H1 (cell line): ENCODE measurements around the gene PPM1N. TPM values are rescaled to one million over a fixed set of nuclear protein-coding genes. Genes with fewer than 3 reads are reported as not detected.

Experiments
- BRCA1 ChIP-seq: IDR thresholded peaks from 2 replicates; pipeline ENCODE4 v1.6.1; 2012; ENCODE audit warnings: low read depth, low read length, improper control_type of control experiment
- CEBPB ChIP-seq: IDR thresholded peaks from 2 replicates; pipeline ENCODE4 v1.6.1; 2012; ENCODE audit warnings: low read depth, low read length
- EGR1 ChIP-seq: IDR thresholded peaks from 2 replicates; pipeline ENCODE4 v1.6.1; 2011; ENCODE audit warnings: low read depth, low read length, borderline replicate concordance
- EP300 ChIP-seq, 2 experiments: IDR thresholded peaks; 1 replicate in 1 of 2; 2 replicates in 1 of 2; pipeline ENCODE4 v1.6.1; 2011 to 2012; ENCODE audit warnings: low read depth in 2 of 2, low read length in 2 of 2, mild to moderate bottlenecking in 2 of 2, borderline replicate concordance in 1 of 2, inconsistent platforms in 1 of 2, moderate library complexity in 1 of 2
- FOSL1 ChIP-seq: IDR thresholded peaks from 2 replicates; pipeline ENCODE4 v1.6.1; 2011; ENCODE audit warnings: mild to moderate bottlenecking, low read depth, low read length, moderate library complexity; ENCODE audit not compliant: insufficient read depth
- HDAC6 ChIP-seq: IDR thresholded peaks from one replicate; pipeline ENCODE4 v1.7.1; 2012; ENCODE audit warnings: low read depth, mild to moderate bottlenecking, inconsistent platforms, low read length, moderate library complexity
- JUN ChIP-seq: IDR thresholded peaks from 2 replicates; pipeline ENCODE4 v1.6.1; 2011; ENCODE audit warnings: low read depth, mild to moderate bottlenecking, improper control_type of control experiment, low read length
- JUND ChIP-seq: IDR thresholded peaks from 2 replicates; pipeline ENCODE4 v1.6.1; 2011; ENCODE audit warnings: mild to moderate bottlenecking, improper control_type of control experiment, low read length
- MAFK ChIP-seq: IDR thresholded peaks from 2 replicates; pipeline ENCODE4 v1.6.1; 2012; ENCODE audit warnings: low read depth, mild to moderate bottlenecking, improper control_type of control experiment, low read length
- NANOG ChIP-seq: IDR thresholded peaks from 2 replicates; pipeline ENCODE4 v1.6.1; 2011; ENCODE audit warnings: low read length, low read depth, mild to moderate bottlenecking, inconsistent platforms; ENCODE audit not compliant: insufficient read depth, poor library complexity, severe bottlenecking
- POLR2AphosphoS5 ChIP-seq: IDR thresholded peaks from 2 replicates; pipeline ENCODE4 v1.6.1; 2011; ENCODE audit warnings: low read depth, low read length
- SIN3A ChIP-seq, 2 experiments: IDR thresholded peaks in 1 of 2; conservative IDR thresholded peaks in 1 of 2; 2 replicates each; pipeline ENCODE4 v1.6.1; 2011 to 2012; ENCODE audit warnings: low read length in 2 of 2, improper control_type of control experiment in 1 of 2, low read depth in 1 of 2, mild to moderate bottlenecking in 1 of 2
- SIRT6 ChIP-seq: IDR thresholded peaks from one replicate; pipeline ENCODE4 v1.7.1; 2012; ENCODE audit warnings: low read length, inconsistent platforms
- SRF ChIP-seq: IDR thresholded peaks from 2 replicates; pipeline ENCODE4 v1.6.1; 2011; ENCODE audit warnings: mild to moderate bottlenecking, low read depth, low read length, moderate library complexity
- TAF7 ChIP-seq: optimal IDR thresholded peaks from 2 replicates; pipeline ENCODE3; 2011; ENCODE audit warnings: low read depth, mild to moderate bottlenecking, inconsistent platforms, low read length, moderate library complexity, borderline replicate concordance
- TBP ChIP-seq: IDR thresholded peaks from 2 replicates; pipeline ENCODE4 v1.6.1; 2011; ENCODE audit warnings: low read depth, low read length, improper control_type of control experiment
- YY1 ChIP-seq: IDR thresholded peaks from 2 replicates; pipeline ENCODE4 v1.6.1; 2011; ENCODE audit warnings: low read depth, mild to moderate bottlenecking, low read length
- polyA plus RNA-seq, 7 experiments: library from polyadenylated mRNA; depleted of rRNA in 3 of 7; stranded (reverse) in 5 of 7; unstranded in 2 of 7; fragments of >200 nt in 5 of 7; fragments of 200-250 nt in 2 of 7; gene quantifications; 1 replicate in 5 of 7; 2 replicates in 1 of 7; 4 replicates in 1 of 7; pipeline versions ENCODE4 v1.2.1 to v1.2.3, GENCODE V29; 2011 to 2013; ENCODE audit warnings: missing spikeins in 2 of 7, mixed read lengths in 2 of 7
- total RNA-seq: library from RNA; stranded (reverse); fragmentation: NEBNext Ultra II Directional; extraction: Animal tissue kit (Norgen Biotek cat#: 25700); gene quantifications from 2 replicates; pipeline ENCODE4 v1.2.1, GENCODE V29; 2021
- TF ChIP-seq, protein P1 (sequence below): IDR thresholded peaks from 2 replicates; pipeline ENCODE4 v1.6.1; 2012; ENCODE audit warnings: low read length, inconsistent platforms
- TF ChIP-seq, protein P2 (sequence below), 3 experiments: IDR thresholded peaks; 1 replicate in 2 of 3; 2 replicates in 1 of 3; pipeline versions ENCODE4 v1.5.1 to v1.6.1; 2011; ENCODE audit warnings: low read length in 3 of 3, mild to moderate bottlenecking in 3 of 3, inconsistent platforms in 2 of 3, low read depth in 1 of 3, moderate library complexity in 1 of 3; ENCODE audit not compliant: insufficient read depth in 1 of 3; ENCODE audit errors: control extremely low read depth in 1 of 3

The PPM1N gene
- total and polyA plus RNA-seq, 2 of the 8 experiments (the other 6 are each of a cell fraction or from before 2014, with no cell fraction given), result 12.2 to 14.4 TPM

- TF ChIP-seq, protein P1, sequence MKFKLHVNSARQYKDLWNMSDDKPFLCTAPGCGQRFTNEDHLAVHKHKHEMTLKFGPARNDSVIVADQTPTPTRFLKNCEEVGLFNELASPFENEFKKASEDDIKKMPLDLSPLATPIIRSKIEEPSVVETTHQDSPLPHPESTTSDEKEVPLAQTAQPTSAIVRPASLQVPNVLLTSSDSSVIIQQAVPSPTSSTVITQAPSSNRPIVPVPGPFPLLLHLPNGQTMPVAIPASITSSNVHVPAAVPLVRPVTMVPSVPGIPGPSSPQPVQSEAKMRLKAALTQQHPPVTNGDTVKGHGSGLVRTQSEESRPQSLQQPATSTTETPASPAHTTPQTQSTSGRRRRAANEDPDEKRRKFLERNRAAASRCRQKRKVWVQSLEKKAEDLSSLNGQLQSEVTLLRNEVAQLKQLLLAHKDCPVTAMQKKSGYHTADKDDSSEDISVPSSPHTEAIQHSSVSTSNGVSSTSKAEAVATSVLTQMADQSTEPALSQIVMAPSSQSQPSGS, result no peak
- TF ChIP-seq POLR2AphosphoS5 (peak; percentile 65), EP300 (IDR thresholded peaks at IDR 0.05; ENCODE audit: borderline replicate concordance in 1 of 2, low read depth in 2 of 2, low read length in 2 of 2) (peak in 1 of 2 experiments; percentile 73; a peak in 1 of 3 replicates), JUND (no peak), BRCA1 (no peak), FOSL1 (0 out of 2 replicates have a peak, but pooled peaks have one; percentile 22), JUN (no peak), MAFK (no peak), TAF7 (no peak), YY1 (no peak), HDAC6 (no peak), CEBPB (no peak), NANOG (no peak), SRF (0 out of 2 replicates have a peak, but pooled peaks have one; percentile 2), EGR1 (no peak; the same call in 1 of the 2 replicates), SIN3A (conservative IDR thresholded peaks at IDR 0.05 in 1 of 2, IDR thresholded peaks at IDR 0.05 in 1 of 2; ENCODE audit: low read depth in 1 of 2, low read length in 2 of 2) (peak; percentile 44 to 60; a peak in 1 of 4 replicates), SIRT6 (no peak), TBP (peak; percentile 53)
- TF ChIP-seq, protein P2, sequence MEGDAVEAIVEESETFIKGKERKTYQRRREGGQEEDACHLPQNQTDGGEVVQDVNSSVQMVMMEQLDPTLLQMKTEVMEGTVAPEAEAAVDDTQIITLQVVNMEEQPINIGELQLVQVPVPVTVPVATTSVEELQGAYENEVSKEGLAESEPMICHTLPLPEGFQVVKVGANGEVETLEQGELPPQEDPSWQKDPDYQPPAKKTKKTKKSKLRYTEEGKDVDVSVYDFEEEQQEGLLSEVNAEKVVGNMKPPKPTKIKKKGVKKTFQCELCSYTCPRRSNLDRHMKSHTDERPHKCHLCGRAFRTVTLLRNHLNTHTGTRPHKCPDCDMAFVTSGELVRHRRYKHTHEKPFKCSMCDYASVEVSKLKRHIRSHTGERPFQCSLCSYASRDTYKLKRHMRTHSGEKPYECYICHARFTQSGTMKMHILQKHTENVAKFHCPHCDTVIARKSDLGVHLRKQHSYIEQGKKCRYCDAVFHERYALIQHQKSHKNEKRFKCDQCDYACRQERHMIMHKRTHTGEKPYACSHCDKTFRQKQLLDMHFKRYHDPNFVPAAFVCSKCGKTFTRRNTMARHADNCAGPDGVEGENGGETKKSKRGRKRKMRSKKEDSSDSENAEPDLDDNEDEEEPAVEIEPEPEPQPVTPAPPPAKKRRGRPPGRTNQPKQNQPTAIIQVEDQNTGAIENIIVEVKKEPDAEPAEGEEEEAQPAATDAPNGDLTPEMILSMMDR (IDR thresholded peaks at IDR 0.05; ENCODE audit: control extremely low read depth in 1 of 3, insufficient read depth in 1 of 3, low read depth in 1 of 3, low read length in 3 of 3), result no peak
Measured at GRCh38 chr19:45469132-45469944, 28.9 kb upstream of the PPM1N start (continued).
